ENCODE data around the gene ZDHHC7. TPM values are rescaled to one million over a fixed set of nuclear protein-coding genes. Genes with fewer than 3 reads are reported as not detected.

Gene ZDHHC7
- total RNA-seq, 4 donors from 2014 or later = 49.8 to 59.2 (median 54.3) TPM

DNA sequence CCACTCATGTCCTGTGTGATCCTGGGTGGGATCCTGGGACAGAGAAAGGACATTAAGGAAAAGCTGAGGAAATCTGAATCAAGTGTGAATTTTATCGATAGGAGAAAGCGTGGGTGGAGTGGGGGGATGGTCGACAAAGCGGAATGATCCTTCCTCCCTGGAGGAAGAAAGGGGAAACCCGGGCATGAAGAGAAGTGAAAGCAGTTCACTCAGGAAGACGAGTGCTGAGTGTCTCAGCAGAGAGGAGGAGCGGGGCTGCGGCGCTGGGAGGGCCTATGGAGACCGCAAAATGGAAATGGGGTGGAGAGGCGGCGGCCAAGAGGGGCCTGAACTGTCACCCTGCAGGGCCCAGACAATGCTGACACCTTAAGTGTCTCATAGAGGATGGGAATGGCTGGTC is 8.7 kb downstream of the ZDHHC7 start:
- TF ChIP-seq POLR2A (IDR thresholded peaks at IDR 0.05) = no peak
- TF ChIP-seq, protein P1, sequence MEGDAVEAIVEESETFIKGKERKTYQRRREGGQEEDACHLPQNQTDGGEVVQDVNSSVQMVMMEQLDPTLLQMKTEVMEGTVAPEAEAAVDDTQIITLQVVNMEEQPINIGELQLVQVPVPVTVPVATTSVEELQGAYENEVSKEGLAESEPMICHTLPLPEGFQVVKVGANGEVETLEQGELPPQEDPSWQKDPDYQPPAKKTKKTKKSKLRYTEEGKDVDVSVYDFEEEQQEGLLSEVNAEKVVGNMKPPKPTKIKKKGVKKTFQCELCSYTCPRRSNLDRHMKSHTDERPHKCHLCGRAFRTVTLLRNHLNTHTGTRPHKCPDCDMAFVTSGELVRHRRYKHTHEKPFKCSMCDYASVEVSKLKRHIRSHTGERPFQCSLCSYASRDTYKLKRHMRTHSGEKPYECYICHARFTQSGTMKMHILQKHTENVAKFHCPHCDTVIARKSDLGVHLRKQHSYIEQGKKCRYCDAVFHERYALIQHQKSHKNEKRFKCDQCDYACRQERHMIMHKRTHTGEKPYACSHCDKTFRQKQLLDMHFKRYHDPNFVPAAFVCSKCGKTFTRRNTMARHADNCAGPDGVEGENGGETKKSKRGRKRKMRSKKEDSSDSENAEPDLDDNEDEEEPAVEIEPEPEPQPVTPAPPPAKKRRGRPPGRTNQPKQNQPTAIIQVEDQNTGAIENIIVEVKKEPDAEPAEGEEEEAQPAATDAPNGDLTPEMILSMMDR (IDR thresholded peaks at IDR 0.05) = no peak
- Histone ChIP-seq H3K4me1 (peaks cover 15 to 75% of the 10 kb centered on the region in 2 donors), H3K27ac (peak overlapping the region in 2 of 3 donors; percentile 13 to 52), H3K27me3 (no peaks in the 10 kb centered on the region), H3K4me3 (replicated peaks in 1 of 3) (no peak overlapping the region), H3K36me3 (no peaks in the 10 kb centered on the region), H3K9me3 (no peaks in the 10 kb centered on the region)
- no peak for DNase-seq
- WGBS, 2 donors = 71 to 75% methylated on average over 12 of the region's 12 CpGs
- intact Hi-C loops (cut with DNase I) = no loop called here

DNA sequence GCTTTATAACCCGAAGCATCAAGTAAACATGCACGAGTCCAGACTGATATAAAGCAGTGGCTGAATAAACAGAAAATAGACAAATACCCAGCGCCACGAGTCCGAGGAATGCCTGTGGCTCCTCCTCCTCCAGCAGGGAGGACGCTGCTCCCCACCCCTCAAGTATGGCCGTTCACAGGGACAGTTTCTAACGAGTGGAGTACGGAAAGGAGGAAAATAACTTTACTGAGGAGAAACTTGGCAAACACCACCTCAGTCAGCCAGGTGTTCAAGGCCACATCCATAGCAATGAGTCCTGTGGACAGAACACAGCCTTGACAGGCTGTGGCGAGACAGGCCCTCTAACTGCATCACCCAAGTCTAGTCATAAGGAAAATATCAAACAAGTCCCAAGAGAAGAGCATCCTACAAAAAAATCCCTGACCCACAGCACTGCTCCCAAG is 9.2 kb downstream of the ZDHHC7 start:
- no peaks in the 10 kb centered on the region for H3K27me3 ChIP-seq
- 71 to 81% methylated on average over 10 of the region's 10 CpGs for WGBS, 2 donors
- intact Hi-C loops (cut with DNase I) = no loop called here
- peaks cover 15 to 75% of the 10 kb centered on the region in 2 donors for H3K4me1 ChIP-seq
- DNase-seq = no peak
- TF ChIP-seq, protein P1 (IDR thresholded peaks at IDR 0.05) = no peak
- TF ChIP-seq POLR2A (IDR thresholded peaks at IDR 0.05) = no peak
- no peaks in the 10 kb centered on the region for H3K9me3 ChIP-seq
- H3K4me3 ChIP-seq (replicated peaks in 1 of 3) = no peak overlapping the region
- H3K27ac ChIP-seq = peak overlapping the region in 2 of 3 donors; percentile 13 to 52
- no peaks in the 10 kb centered on the region for H3K36me3 ChIP-seq

DNA sequence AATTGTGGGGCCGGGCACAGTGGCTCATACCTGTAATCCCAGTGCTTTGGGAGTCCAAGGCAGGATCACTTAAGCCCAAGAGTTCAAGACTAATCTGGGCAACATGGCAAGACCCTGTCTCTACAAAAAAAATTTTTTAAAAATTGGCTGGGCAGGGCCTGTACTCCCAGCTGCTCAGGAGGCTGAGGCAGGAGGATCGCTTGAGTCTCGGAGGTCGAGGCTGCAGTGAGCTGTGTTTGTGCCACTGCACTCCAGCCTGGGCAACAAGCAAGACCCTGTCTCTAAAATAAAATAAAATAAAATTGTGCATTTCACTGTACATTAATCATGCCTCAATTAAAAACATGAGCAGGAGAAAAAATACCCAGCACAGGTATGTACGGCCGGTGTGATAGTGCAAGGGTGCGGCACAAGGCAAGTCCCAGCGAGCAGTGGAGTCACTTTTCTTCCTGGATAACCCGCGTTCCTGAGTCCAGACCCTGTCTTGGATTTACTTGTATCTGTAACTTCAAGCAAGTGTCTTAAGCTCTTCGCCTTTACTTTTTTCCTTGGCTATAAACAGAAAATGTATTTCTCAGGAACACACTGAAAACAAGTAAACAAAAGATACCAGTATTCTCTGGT is 11.4 kb downstream of the ZDHHC7 start:
- Histone ChIP-seq H3K27ac (no peak overlapping the region), H3K9me3 (no peaks in the 10 kb centered on the region), H3K4me3 (replicated peaks in 1 of 3) (no peak overlapping the region), H3K36me3 (no peaks in the 10 kb centered on the region), H3K4me1 (peaks cover 7 to 60% of the 10 kb centered on the region in 2 donors), H3K27me3 (no peaks in the 10 kb centered on the region)
- intact Hi-C loops (cut with DNase I) = no loop called here
- TF ChIP-seq, protein P1 (IDR thresholded peaks at IDR 0.05) = no peak
- TF ChIP-seq POLR2A (IDR thresholded peaks at IDR 0.05) = no peak
- 96 to 97% methylated on average over 11 of the region's 11 CpGs for WGBS, 2 donors
- DNase-seq = no peak

DNA sequence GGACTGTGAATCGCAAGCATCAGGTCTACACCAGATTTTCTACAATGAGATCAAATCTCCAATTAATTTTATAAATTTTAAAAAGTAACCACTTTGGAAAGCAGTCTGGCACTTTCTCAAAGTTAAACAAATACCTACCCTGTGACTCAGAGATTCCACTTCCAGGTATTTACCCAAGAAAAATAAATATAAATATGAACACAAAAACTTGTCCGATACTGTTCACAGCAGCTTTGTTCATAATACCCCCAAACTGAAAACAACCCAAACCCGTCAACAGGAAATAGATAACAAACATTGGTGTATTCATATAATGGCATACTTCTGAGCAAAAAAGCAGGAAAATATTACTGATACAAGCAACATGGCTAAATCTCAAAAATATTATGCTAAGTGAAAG is 12.1 kb downstream of the ZDHHC7 start:
- no peak for DNase-seq
- H3K4me3 ChIP-seq (replicated peaks in 1 of 3) = no peak overlapping the region
- WGBS, 2 donors = 82 to 87% methylated on average over 3 of the region's 3 CpGs
- H3K27ac ChIP-seq = no peak overlapping the region
- no peaks in the 10 kb centered on the region for H3K27me3 ChIP-seq
- H3K4me1 ChIP-seq = peaks cover 12 to 60% of the 10 kb centered on the region in 2 donors
- intact Hi-C loops (cut with DNase I) = no loop called here
- TF ChIP-seq, protein P1 (IDR thresholded peaks at IDR 0.05) = no peak
- no peak for TF ChIP-seq POLR2A (IDR thresholded peaks at IDR 0.05)
- no peaks in the 10 kb centered on the region for H3K36me3 ChIP-seq
- no peaks in the 10 kb centered on the region for H3K9me3 ChIP-seq

DNA sequence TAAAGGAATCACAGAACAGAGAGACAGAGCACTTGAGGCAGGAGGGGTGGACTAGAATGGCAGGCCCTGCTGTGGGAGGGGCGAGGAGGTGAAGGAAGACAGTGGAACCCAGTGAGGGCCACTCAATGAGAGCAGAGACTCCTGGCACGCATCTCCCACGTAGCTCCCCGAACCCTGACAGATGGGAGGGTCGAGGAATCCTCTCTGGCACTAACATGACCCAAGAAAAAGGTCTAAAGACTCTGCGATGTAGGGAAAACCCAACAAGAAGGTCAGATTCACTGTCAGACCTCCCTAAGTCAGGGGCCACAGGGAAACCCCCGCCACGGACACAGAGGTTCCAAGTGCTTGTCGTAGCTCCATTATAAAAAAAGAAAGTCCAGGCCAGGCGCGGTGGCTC is 15.0 kb downstream of the ZDHHC7 start:
- DNase-seq = no peak
- TF ChIP-seq, protein P1 (IDR thresholded peaks at IDR 0.05) = no peak
- TF ChIP-seq POLR2A (IDR thresholded peaks at IDR 0.05) = no peak
- no peak overlapping the region for H3K27ac ChIP-seq
- no peaks in the 10 kb centered on the region for H3K36me3 ChIP-seq
- intact Hi-C loops (cut with DNase I) = no loop called here
- H3K27me3 ChIP-seq = no peaks in the 10 kb centered on the region
- no peak overlapping the region for H3K4me3 ChIP-seq (replicated peaks in 1 of 3)
- H3K9me3 ChIP-seq = no peaks in the 10 kb centered on the region
- 95 to 98% methylated on average over 11 of the region's 11 CpGs for WGBS, 2 donors
- H3K4me1 ChIP-seq = peaks cover 14 to 53% of the 10 kb centered on the region in 2 donors

All from thyroid gland (tissue), 4 donors.